BLaER1 treated with 17β-estradiol and CSF1 and Interleukin-3, amounts not matched to agents 10 nM and 100 nM (cell line): ENCODE results near the gene DDX24.
A peak's percentile ranks its signal among the peaks of the same experiment; 100 is the strongest.

Experiments
- H3K27ac ChIP-seq, 11 experiments: shearing (Covaris generic); formaldehyde crosslinking; 2 replicates each; pipeline ENCODE4 v1.8.1; 2022
- H3K27me3 ChIP-seq, 11 experiments: shearing (Covaris generic); formaldehyde crosslinking; 2 replicates each; pipeline ENCODE4 v1.8.1; 2022
- H3K36me3 ChIP-seq, 11 experiments: shearing (Covaris generic); formaldehyde crosslinking; 2 replicates each; pipeline ENCODE4 v1.8.1; 2022
- H3K4me1 ChIP-seq, 10 experiments: shearing (Covaris generic); formaldehyde crosslinking; 2 replicates each; pipeline ENCODE4 v1.8.1; 2022
- H3K4me2 ChIP-seq, 11 experiments: shearing (Covaris generic); formaldehyde crosslinking; 2 replicates each; pipeline ENCODE4 v1.8.1; 2022
- H3K4me3 ChIP-seq, 10 experiments: shearing (Covaris generic); formaldehyde crosslinking; 2 replicates each; pipeline ENCODE4 v1.8.1; 2022
- H3K9ac ChIP-seq, 11 experiments: shearing (Covaris generic); formaldehyde crosslinking; 2 replicates each; pipeline ENCODE4 v1.8.1; 2022
- H3K9me3 ChIP-seq, 11 experiments: shearing (Covaris generic); formaldehyde crosslinking; replicated peaks in 1 of 11; 2 replicates each; pipeline ENCODE4 v1.8.1; 2022
- H4K20me1 ChIP-seq, 11 experiments: shearing (Covaris generic); formaldehyde crosslinking; 2 replicates each; pipeline ENCODE4 v1.8.1; 2022
- Cebpa-rat ChIP-seq, 11 experiments: shearing (Covaris generic); IDR thresholded peaks; 2 replicates each; pipeline ENCODE4 v1.8.1; 2022

DDX24 gene

DNA sequence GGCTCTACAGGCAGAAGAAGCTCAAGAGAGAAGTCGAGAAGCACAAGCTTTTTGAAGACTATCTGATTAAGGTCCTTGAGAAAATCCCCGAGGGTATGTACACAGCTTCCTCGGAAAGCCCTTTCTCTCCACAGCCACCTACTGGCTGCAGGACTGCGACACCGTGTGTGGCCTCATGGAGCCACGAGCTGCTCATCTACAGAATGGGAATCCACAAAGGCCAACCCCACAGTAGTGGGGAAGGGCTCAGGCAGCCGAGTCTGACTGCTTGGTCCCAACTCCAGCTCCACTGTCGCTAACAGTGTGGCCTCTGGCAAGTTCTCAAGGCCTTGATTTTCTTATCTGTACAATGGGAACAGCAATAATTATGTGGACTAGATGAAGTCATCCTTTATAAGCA lies 81.4 kb downstream of the DDX24 start:
- Histone ChIP-seq H3K4me1 (peaks cover 0 to 16% (median 8%) of the 10 kb centered on the region in 10 experiments; a peak in 11 of 20 replicates), H3K4me3 (no peak overlapping the region), H3K27me3 (peaks cover 0 to 12% (median 6%) of the 10 kb centered on the region in 11 experiments; a peak in 13 of 22 replicates), H4K20me1 (no peaks in the 10 kb centered on the region; a peak in 3 of 22 replicates), H3K9ac (no peak overlapping the region), H3K4me2 (no peak overlapping the region), H3K36me3 (no peaks in the 10 kb centered on the region), H3K27ac (no peak overlapping the region), H3K9me3 (no peaks in the 10 kb centered on the region)
- no peak for TF ChIP-seq Cebpa-rat (IDR thresholded peaks at IDR 0.05)

DNA sequence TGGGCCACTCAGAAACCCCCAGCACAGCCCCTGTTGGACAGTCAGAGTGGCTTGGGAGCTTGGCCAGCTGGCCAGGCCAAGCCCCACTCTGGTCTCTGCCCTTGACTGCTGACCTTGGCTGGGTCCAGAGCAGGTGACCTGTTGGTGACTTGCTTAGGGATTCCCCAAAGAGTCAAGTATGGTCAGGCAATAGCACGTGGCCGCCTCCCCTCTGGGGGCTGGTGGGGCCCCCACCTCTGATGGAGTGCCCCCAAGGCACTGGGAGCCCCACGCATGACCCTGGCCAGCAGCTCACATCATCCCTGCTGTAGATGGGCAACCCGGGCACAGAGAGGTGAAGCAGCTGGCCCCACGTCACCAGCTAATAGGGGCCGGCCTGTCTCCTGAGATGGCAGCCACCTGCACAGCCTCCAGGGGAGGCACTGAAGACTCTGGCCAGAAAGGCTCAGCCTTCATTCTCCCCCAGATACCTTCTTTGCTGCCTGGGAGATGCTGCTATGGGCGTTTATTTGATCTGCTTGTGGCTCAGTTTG lies 82.1 kb downstream of the DDX24 start:
- Histone ChIP-seq H3K9me3 (no peaks in the 10 kb centered on the region), H3K36me3 (no peaks in the 10 kb centered on the region), H3K27me3 (peaks cover 0 to 12% (median 6%) of the 10 kb centered on the region in 11 experiments; a peak in 13 of 22 replicates), H4K20me1 (no peaks in the 10 kb centered on the region; a peak in 2 of 22 replicates), H3K27ac (no peak overlapping the region), H3K9ac (no peak overlapping the region), H3K4me2 (peak overlapping the region in 2 of 11 experiments; percentile 1 to 22; a peak in 2 of 22 replicates), H3K4me3 (no peak overlapping the region), H3K4me1 (peaks cover 0 to 16% (median 8%) of the 10 kb centered on the region in 10 experiments; a peak in 11 of 20 replicates)
- TF ChIP-seq Cebpa-rat (IDR thresholded peaks at IDR 0.05), result no peak
